ENCODE data around the gene SANBR.
"Not testable (repeated sequence)": the region's sequence is repeated elsewhere in the genome, so short reads cannot be mapped to it uniquely, and the experiment has no call there.

SANBR gene

DNA sequence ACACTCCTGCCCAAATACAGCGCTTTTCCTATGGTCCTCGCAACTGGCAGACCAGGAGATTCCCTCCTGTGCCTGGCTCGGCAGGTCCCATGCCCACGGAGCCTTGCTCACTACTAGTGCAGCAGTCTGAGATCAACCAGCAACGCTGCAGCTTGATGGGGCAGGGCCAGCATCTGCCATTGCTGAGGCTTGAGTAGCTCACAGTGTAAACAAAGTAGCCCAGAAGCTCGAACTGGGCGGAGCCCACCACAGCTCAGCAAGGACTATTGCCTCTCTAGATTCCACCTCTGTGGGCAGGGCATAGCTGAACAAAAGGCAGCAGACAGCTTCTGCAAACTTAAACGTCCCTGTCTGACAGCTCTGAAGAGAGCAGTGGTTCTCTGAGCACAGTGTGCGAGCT, 31.1 kb upstream of the SANBR start:
- H3K9me3 ChIP-seq (ENCODE audit: control insufficient read depth, insufficient read depth, low read length); H3K27me3 ChIP-seq (ENCODE audit: control insufficient read depth, insufficient read depth, low read length); H3K9ac ChIP-seq (ENCODE audit: low read depth, low read length); H3K4me1 ChIP-seq (ENCODE audit: control insufficient read depth, insufficient read depth, low read length); H3K4me3 ChIP-seq (ENCODE audit: low read depth, low read length); H3K27ac ChIP-seq (ENCODE audit: low read depth, low read length): not testable (repeated sequence)
- peaks cover 34% of the 10 kb centered on the region for H3K36me3 ChIP-seq (ENCODE audit: control insufficient read depth, insufficient read depth, low read length)

DNA sequence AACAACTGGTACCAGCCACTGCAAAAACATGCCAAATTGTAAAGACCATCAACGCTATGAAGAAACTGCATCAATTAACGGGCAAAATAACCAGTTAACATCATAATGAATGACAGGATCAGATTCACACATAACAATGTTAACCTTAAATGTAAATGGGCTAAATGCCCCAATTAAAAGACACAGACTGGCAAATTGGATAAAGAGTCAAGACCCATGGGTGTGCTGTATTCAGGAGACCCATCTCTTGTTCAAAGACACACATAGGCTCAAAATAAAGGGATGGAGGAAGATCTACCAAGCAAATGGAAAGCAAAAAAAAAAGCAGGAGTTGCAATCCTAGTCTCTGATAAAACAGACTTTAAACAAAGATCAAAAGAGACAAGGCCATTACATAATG, 29.0 kb upstream of the SANBR start:
- not testable (repeated sequence) for H3K9ac ChIP-seq (ENCODE audit: low read depth, low read length); H3K27me3 ChIP-seq (ENCODE audit: control insufficient read depth, insufficient read depth, low read length); H3K27ac ChIP-seq (ENCODE audit: low read depth, low read length); H3K4me1 ChIP-seq (ENCODE audit: control insufficient read depth, insufficient read depth, low read length); H3K9me3 ChIP-seq (ENCODE audit: control insufficient read depth, insufficient read depth, low read length); H3K4me3 ChIP-seq (ENCODE audit: low read depth, low read length)
- H3K36me3 ChIP-seq (ENCODE audit: control insufficient read depth, insufficient read depth, low read length), result peaks cover 30% of the 10 kb centered on the region

DNA sequence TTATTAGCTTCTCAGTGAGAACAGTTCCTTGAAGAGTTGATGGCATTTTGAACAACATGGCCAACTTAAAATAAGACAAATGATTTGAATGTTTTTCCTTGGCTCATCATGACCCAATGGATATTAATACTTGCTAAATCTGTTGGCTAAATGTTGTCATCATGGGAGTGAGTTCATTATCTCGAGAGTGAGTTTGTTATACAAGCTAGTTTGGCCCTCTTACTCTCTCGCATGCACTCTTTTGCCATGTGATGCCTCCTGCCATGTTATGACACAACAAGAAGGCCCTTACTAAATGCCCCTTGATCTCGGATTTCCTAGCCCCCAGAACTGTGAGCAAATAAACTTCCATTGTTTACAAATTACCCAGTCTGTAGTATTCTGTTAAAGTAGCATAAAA, 22.9 kb upstream of the SANBR start:
- no peak overlapping the region for H3K9ac ChIP-seq (ENCODE audit: low read depth, low read length)
- H3K27ac ChIP-seq (ENCODE audit: low read depth, low read length), result no peak overlapping the region
- peaks cover 17% of the 10 kb centered on the region for H3K36me3 ChIP-seq (ENCODE audit: control insufficient read depth, insufficient read depth, low read length)
- H3K4me3 ChIP-seq (ENCODE audit: low read depth, low read length), result no peak overlapping the region
- no peaks in the 10 kb centered on the region for H3K27me3 ChIP-seq (ENCODE audit: control insufficient read depth, insufficient read depth, low read length)
- H3K9me3 ChIP-seq (ENCODE audit: control insufficient read depth, insufficient read depth, low read length), result peaks cover 2% of the 10 kb centered on the region; the same call in 1 of the 2 replicates
- H3K4me1 ChIP-seq (ENCODE audit: control insufficient read depth, insufficient read depth, low read length), result no peaks in the 10 kb centered on the region

DNA sequence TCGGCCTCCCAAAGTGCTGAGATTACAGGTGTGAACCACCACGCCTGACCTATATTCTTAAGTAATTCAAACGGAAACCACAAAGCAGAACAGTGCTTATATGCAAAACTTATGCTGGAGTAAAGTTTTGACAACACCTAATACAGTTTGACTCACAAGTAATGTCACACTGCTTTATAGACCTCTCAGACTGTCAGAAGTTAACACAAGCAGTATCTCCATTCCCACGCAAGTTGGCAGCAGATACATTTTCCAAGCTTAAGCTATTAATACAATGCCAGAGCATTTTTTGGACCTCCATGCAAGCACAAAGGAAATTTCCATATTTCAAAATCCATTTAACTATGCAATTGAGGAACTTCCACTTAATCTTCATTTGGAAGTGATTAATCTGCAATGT, 21.0 kb upstream of the SANBR start:
- Histone ChIP-seq H3K4me3 (ENCODE audit: low read depth, low read length) (no peak overlapping the region), H3K36me3 (ENCODE audit: control insufficient read depth, insufficient read depth, low read length) (peaks cover 32% of the 10 kb centered on the region), H3K9ac (ENCODE audit: low read depth, low read length) (no peak overlapping the region), H3K9me3 (ENCODE audit: control insufficient read depth, insufficient read depth, low read length) (no peaks in the 10 kb centered on the region), H3K27ac (ENCODE audit: low read depth, low read length) (no peak overlapping the region), H3K4me1 (ENCODE audit: control insufficient read depth, insufficient read depth, low read length) (no peaks in the 10 kb centered on the region), H3K27me3 (ENCODE audit: control insufficient read depth, insufficient read depth, low read length) (no peaks in the 10 kb centered on the region)

DNA sequence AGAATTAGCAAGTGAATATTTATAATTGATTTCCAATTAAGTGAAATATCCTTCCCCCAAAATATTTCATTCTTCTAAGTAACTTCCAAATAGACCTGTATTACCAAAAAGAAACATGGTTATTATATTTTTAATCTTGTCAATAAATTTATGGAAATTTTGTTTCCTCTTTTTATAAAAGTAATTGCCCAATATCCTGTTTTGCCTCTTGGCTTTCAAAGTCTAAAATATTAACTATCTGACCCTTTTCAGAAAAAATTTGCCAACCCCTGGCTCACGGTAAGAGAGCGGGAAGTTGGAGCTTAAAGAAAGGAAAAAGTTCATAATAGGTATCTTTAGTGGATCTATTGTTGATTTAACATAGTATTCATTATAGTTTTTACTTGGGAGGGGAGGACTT, 20.4 kb upstream of the SANBR start:
- H3K27ac ChIP-seq (ENCODE audit: low read depth, low read length), result no peak overlapping the region
- H3K9me3 ChIP-seq (ENCODE audit: control insufficient read depth, insufficient read depth, low read length), result no peaks in the 10 kb centered on the region
- H3K4me1 ChIP-seq (ENCODE audit: control insufficient read depth, insufficient read depth, low read length), result no peaks in the 10 kb centered on the region
- H3K4me3 ChIP-seq (ENCODE audit: low read depth, low read length), result no peak overlapping the region
- peaks cover 36% of the 10 kb centered on the region for H3K36me3 ChIP-seq (ENCODE audit: control insufficient read depth, insufficient read depth, low read length)
- H3K9ac ChIP-seq (ENCODE audit: low read depth, low read length), result no peak overlapping the region
- no peaks in the 10 kb centered on the region for H3K27me3 ChIP-seq (ENCODE audit: control insufficient read depth, insufficient read depth, low read length)

DNA sequence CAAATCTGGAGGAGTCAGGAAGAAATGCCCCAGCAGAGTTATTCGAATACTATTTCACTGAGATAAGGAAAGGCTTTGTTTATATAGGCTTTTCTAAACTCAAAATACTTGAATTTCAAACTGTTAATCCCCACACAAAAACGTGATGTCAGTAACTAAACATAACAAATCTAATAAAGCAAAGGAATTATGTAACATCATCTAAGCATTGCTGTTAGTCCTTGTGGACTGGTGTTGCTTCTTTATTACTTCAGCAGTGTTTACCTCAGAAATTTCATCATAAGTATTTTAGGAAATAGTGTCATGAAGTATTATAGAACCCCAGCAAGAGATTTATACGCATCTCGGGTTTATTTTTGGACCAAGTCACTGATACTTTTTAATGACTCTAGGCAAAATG, 19.7 kb upstream of the SANBR start:
- H3K27me3 ChIP-seq (ENCODE audit: control insufficient read depth, insufficient read depth, low read length), result no peaks in the 10 kb centered on the region
- no peaks in the 10 kb centered on the region for H3K9me3 ChIP-seq (ENCODE audit: control insufficient read depth, insufficient read depth, low read length)
- H3K4me3 ChIP-seq (ENCODE audit: low read depth, low read length), result no peak overlapping the region
- no peaks in the 10 kb centered on the region for H3K4me1 ChIP-seq (ENCODE audit: control insufficient read depth, insufficient read depth, low read length)
- peaks cover 36% of the 10 kb centered on the region for H3K36me3 ChIP-seq (ENCODE audit: control insufficient read depth, insufficient read depth, low read length)
- no peak overlapping the region for H3K9ac ChIP-seq (ENCODE audit: low read depth, low read length)
- no peak overlapping the region for H3K27ac ChIP-seq (ENCODE audit: low read depth, low read length)

DNA sequence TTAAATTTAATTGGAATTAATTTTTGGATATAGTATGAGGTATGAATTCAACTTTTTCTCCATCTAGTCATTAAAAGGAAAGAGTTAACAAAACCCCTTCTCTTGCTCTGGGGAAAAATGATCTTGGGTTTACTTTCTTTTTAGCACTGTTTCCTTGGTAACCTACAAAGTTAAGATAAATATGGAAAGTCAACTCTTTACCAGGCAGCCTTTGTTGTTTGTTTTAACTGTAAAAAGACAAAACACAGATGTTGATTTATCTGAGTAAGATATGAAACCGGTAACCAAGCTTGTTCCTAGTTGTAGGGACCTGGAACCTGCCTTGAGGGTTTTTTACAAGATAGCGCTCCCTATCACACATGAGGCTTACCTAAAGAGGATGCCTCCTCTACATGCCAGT, 10.1 kb upstream of the SANBR start:
- Histone ChIP-seq H3K9ac (ENCODE audit: low read depth, low read length) (no peak overlapping the region), H3K36me3 (ENCODE audit: control insufficient read depth, insufficient read depth, low read length) (peaks cover 3% of the 10 kb centered on the region; the same call in 1 of the 2 replicates), H3K27me3 (ENCODE audit: control insufficient read depth, insufficient read depth, low read length) (no peaks in the 10 kb centered on the region), H3K27ac (ENCODE audit: low read depth, low read length) (no peak overlapping the region), H3K4me1 (ENCODE audit: control insufficient read depth, insufficient read depth, low read length) (no peaks in the 10 kb centered on the region), H3K4me3 (ENCODE audit: low read depth, low read length) (no peak overlapping the region), H3K9me3 (ENCODE audit: control insufficient read depth, insufficient read depth, low read length) (no peaks in the 10 kb centered on the region)

DNA sequence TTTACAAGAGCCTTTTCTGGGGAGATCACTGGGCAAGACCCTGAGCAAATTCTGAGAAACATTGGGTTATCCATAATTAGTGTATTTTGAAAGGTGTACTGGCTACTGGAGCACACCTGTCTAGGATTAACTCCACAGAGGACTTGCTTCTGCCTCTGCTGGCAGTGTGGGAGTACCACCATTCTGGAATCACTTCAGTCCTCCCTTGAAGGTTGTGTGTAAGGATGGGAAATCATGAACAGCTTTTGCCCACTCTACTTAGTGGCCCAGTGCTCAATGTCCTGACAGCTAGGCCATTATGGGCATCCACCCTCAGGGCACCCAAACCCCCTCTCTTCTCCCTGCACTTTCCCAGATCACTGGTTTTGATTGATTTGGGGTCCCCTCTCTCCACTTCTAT, 8.1 kb upstream of the SANBR start:
- no peak overlapping the region for H3K4me3 ChIP-seq (ENCODE audit: low read depth, low read length)
- no peak overlapping the region for H3K27ac ChIP-seq (ENCODE audit: low read depth, low read length)
- no peaks in the 10 kb centered on the region for H3K4me1 ChIP-seq (ENCODE audit: control insufficient read depth, insufficient read depth, low read length)
- H3K9ac ChIP-seq (ENCODE audit: low read depth, low read length), result no peak overlapping the region
- H3K27me3 ChIP-seq (ENCODE audit: control insufficient read depth, insufficient read depth, low read length), result no peaks in the 10 kb centered on the region
- peaks cover 3% of the 10 kb centered on the region; the same call in 1 of the 2 replicates for H3K36me3 ChIP-seq (ENCODE audit: control insufficient read depth, insufficient read depth, low read length)
- H3K9me3 ChIP-seq (ENCODE audit: control insufficient read depth, insufficient read depth, low read length), result no peaks in the 10 kb centered on the region

DNA sequence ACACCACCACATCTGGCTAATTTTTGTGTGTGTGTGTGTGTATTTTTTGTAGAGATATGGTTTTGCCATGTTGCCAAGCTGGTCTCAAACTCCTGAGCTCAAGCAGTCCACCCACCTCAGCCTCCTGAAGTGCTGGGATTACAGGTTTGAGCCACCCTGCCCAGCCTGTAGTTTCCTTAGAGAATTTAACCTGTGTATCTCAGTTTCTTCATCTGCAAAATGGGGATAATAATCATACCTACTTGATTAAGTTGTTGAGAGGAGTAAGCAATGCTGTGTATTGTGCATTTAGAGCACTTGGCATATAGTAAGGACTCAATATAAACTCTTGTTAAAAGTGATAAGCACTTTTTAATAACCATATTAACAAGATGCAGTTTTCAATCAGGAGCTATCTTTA, 6.3 kb upstream of the SANBR start:
- Histone ChIP-seq H3K36me3 (ENCODE audit: control insufficient read depth, insufficient read depth, low read length) (no peaks in the 10 kb centered on the region; the same call in 1 of the 2 replicates), H3K4me1 (ENCODE audit: control insufficient read depth, insufficient read depth, low read length) (no peaks in the 10 kb centered on the region), H3K27ac (ENCODE audit: low read depth, low read length) (no peak overlapping the region), H3K9ac (ENCODE audit: low read depth, low read length) (no peak overlapping the region), H3K9me3 (ENCODE audit: control insufficient read depth, insufficient read depth, low read length) (no peaks in the 10 kb centered on the region), H3K4me3 (ENCODE audit: low read depth, low read length) (no peak overlapping the region), H3K27me3 (ENCODE audit: control insufficient read depth, insufficient read depth, low read length) (no peaks in the 10 kb centered on the region)

DNA sequence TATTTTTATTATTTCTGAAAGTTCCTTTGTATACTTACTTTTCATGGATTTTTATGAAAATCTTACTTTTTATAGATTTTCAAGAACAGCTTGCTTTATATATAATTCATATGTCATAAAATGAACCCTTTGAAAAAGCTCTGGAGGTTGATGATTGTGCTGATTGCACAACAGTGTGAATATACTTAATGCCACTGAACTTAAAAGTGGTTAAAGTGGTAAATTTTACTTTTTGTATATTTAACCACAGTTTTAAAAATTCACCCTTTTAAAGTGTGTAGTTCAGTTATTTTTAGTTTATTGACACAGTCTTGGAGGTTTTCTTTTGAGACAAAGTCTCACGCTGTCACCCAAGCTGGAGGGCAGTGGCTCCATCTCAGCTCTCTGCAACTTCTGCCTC, 8.4 kb downstream of the SANBR start:
- Histone ChIP-seq H3K9ac (ENCODE audit: low read depth, low read length) (no peak overlapping the region), H3K9me3 (ENCODE audit: control insufficient read depth, insufficient read depth, low read length) (no peaks in the 10 kb centered on the region), H3K27me3 (ENCODE audit: control insufficient read depth, insufficient read depth, low read length) (no peaks in the 10 kb centered on the region), H3K4me3 (ENCODE audit: low read depth, low read length) (no peak overlapping the region), H3K36me3 (ENCODE audit: control insufficient read depth, insufficient read depth, low read length) (peaks cover 62% of the 10 kb centered on the region), H3K27ac (ENCODE audit: low read depth, low read length) (no peak overlapping the region), H3K4me1 (ENCODE audit: control insufficient read depth, insufficient read depth, low read length) (no peaks in the 10 kb centered on the region)

DNA sequence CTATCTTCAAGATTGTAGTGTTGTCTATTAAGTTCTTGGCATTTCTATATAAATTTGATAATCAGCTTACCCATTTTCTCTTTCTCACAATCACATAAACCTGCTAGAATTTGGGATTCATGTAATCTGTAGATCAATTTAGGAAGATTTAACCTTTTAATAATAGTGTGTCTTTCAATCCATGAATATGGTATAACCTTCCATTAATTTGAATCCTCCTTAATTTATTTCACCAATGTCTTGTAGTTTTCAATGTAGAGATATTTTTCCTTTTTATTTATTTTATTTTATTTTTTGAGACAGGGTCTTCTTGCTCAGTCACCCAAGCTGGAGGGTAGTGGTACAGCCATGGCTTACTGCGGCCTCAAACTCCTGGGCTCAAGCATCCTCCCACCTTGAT, 20.2 kb downstream of the SANBR start:
- Histone ChIP-seq H3K27ac (ENCODE audit: low read depth, low read length) (no peak overlapping the region), H3K9ac (ENCODE audit: low read depth, low read length) (no peak overlapping the region), H3K36me3 (ENCODE audit: control insufficient read depth, insufficient read depth, low read length) (peaks cover 19% of the 10 kb centered on the region; the same call in 1 of the 2 replicates), H3K4me1 (ENCODE audit: control insufficient read depth, insufficient read depth, low read length) (no peaks in the 10 kb centered on the region), H3K27me3 (ENCODE audit: control insufficient read depth, insufficient read depth, low read length) (no peaks in the 10 kb centered on the region), H3K4me3 (ENCODE audit: low read depth, low read length) (no peak overlapping the region), H3K9me3 (ENCODE audit: control insufficient read depth, insufficient read depth, low read length) (no peaks in the 10 kb centered on the region)

DNA sequence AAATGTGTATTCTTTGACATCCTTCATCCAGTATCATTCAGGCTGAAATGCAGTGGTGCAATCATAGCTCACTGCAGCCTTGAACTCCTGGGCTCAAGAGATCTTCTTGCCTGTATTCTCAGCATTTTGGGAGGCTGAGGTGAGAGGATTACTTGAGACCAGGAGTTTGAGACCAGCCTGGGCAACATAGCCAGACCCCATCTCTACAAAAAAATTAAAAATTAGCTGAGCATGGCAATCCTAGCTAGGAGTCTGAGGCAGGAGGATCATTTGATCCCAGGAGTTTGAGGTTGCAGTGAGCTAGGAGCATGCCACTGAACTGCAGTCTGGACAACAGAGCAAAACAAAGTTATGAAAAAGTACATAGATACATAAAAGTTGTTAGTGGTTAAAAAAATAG, 24.1 kb downstream of the SANBR start:
- Histone ChIP-seq H3K9me3 (ENCODE audit: control insufficient read depth, insufficient read depth, low read length) (no peaks in the 10 kb centered on the region), H3K27ac (ENCODE audit: low read depth, low read length) (no peak overlapping the region), H3K4me3 (ENCODE audit: low read depth, low read length) (no peak overlapping the region), H3K9ac (ENCODE audit: low read depth, low read length) (no peak overlapping the region), H3K27me3 (ENCODE audit: control insufficient read depth, insufficient read depth, low read length) (no peaks in the 10 kb centered on the region), H3K36me3 (ENCODE audit: control insufficient read depth, insufficient read depth, low read length) (peaks cover 18% of the 10 kb centered on the region; the same call in 1 of the 2 replicates), H3K4me1 (ENCODE audit: control insufficient read depth, insufficient read depth, low read length) (no peaks in the 10 kb centered on the region)

Data from HUES48 (cell line).